Neural progenitor cell (in vitro differentiated cells): ENCODE results near the gene GID4. TPM values are rescaled to one million over a fixed set of nuclear protein-coding genes. Genes with fewer than 3 reads are reported as not detected.

ENCODE experiments used
- DNase-seq: peaks from one replicate; pipeline ENCODE4 v3.0.0-alpha.2; 2016; ENCODE audit warnings: low spot score
- H2AFZ ChIP-seq: fragments of 200-600 bp; sonication (generic); replicated peaks from 2 replicates; pipeline ENCODE4 v1.6.1; 2016; ENCODE audit warnings: antibody characterized with exemption
- H3F3A ChIP-seq: fragments of 200-600 bp; sonication (generic); 2 replicates; pipeline ENCODE4 v1.6.1; 2016; ENCODE audit warnings: antibody characterized with exemption, low read depth
- H3K27ac ChIP-seq: fragments of 200-600 bp; sonication (generic); 2 replicates; pipeline ENCODE4 v1.5.1; 2016; ENCODE audit warnings: mild to moderate bottlenecking
- H3K27me3 ChIP-seq: fragments of 200-600 bp; sonication (generic); 2 replicates; pipeline ENCODE4 v1.6.1; 2016; ENCODE audit warnings: mild to moderate bottlenecking, moderate library complexity
- H3K36me3 ChIP-seq: fragments of 200-600 bp; sonication (generic); 2 replicates; pipeline ENCODE4 v1.5.1; 2016
- H3K4me1 ChIP-seq: fragments of 200-600 bp; sonication (generic); 2 replicates; pipeline ENCODE4 v1.6.1; 2016; ENCODE audit warnings: mixed run types
- H3K4me2 ChIP-seq: fragments of 200-600 bp; sonication (generic); 2 replicates; pipeline ENCODE4 v1.6.1; 2016
- H3K4me3 ChIP-seq: fragments of 200-600 bp; sonication (generic); 2 replicates; pipeline ENCODE4 v1.5.1; 2016
- H3K79me2 ChIP-seq: fragments of 200-600 bp; sonication (generic); 2 replicates; pipeline ENCODE4 v1.6.1; 2016; ENCODE audit warnings: low read depth
- H3K9ac ChIP-seq: fragments of 200-600 bp; sonication (generic); 2 replicates; pipeline ENCODE4 v1.6.1; 2016
- H3K9me3 ChIP-seq: fragments of 200-600 bp; sonication (generic); 2 replicates; pipeline ENCODE4 v1.5.1; 2016; ENCODE audit warnings: low read depth
- H4K20me1 ChIP-seq: fragments of 200-600 bp; sonication (generic); 2 replicates; pipeline ENCODE4 v1.6.1; 2016; ENCODE audit warnings: low read depth
- H3K27ac Mint-ChIP-seq: 3 replicates; pipeline ENCODE4 v1.8.0; 2021; ENCODE audit warnings: mixed read lengths
- H3K27me3 Mint-ChIP-seq: 2 replicates; pipeline ENCODE4 v1.8.0; 2022; ENCODE audit warnings: low read depth, mild to moderate bottlenecking, inconsistent platforms, moderate library complexity, mixed read lengths; ENCODE audit not compliant: insufficient read depth
- H3K36me3 Mint-ChIP-seq: 3 replicates; pipeline ENCODE4 v1.8.0; 2021; ENCODE audit warnings: mixed read lengths
- H3K4me1 Mint-ChIP-seq: 3 replicates; pipeline ENCODE4 v1.8.0; 2021; ENCODE audit warnings: mixed read lengths
- H3K4me3 Mint-ChIP-seq: 3 replicates; pipeline ENCODE4 v1.8.0; 2021; ENCODE audit warnings: mild to moderate bottlenecking, moderate library complexity, mixed read lengths
- H3K9me3 Mint-ChIP-seq: 3 replicates; pipeline ENCODE4 v1.8.0; 2020; ENCODE audit warnings: mixed read lengths
- CTCF ChIP-seq: fragments of 200-600 bp; sonication (generic); IDR thresholded peaks from 2 replicates; pipeline ENCODE4 v1.5.1; 2017; ENCODE audit warnings: antibody characterized with exemption, mild to moderate bottlenecking
- EZH2 ChIP-seq: fragments of 200-600 bp; sonication (generic); IDR thresholded peaks from 2 replicates; pipeline ENCODE4 v1.6.1; 2017; ENCODE audit warnings: antibody characterized with exemption, mild to moderate bottlenecking, moderate library complexity
- EZH2phosphoT487 ChIP-seq: fragments of 200-600 bp; sonication (generic); IDR thresholded peaks from 2 replicates; pipeline ENCODE4 v1.6.1; 2017; ENCODE audit warnings: antibody characterized with exemption
- total RNA-seq: library from RNA; depleted of rRNA; stranded (reverse); fragments of >200 nt; gene quantifications from 2 replicates; pipeline ENCODE4 v1.2.3, GENCODE V29; 2015; ENCODE audit warnings: low replicate concordance

GID4 gene
- total RNA-seq, 1 donor from 2014 or later, result 10.6 TPM

GRCh38 chr17:18031955-18032354, 7.3 kb upstream of the GID4 start:
- Histone ChIP-seq H3K4me2 (no peak overlapping the region), H3K79me2 (no peaks in the 10 kb centered on the region), H3K4me1 (no peaks in the 10 kb centered on the region), H3K4me3 (no peak overlapping the region), H3K27me3 (no peaks in the 10 kb centered on the region), H3K27ac (no peak overlapping the region), H4K20me1 (no peaks in the 10 kb centered on the region), H3K36me3 (no peaks in the 10 kb centered on the region), H2AFZ (no peak overlapping the region), H3K9ac (no peak overlapping the region), H3F3A (no peaks in the 10 kb centered on the region), H3K9me3 (no peaks in the 10 kb centered on the region)
- peak overlapping the region; percentile 41 for H3K4me3 Mint-ChIP-seq
- H3K36me3 Mint-ChIP-seq, result no peaks in the 10 kb centered on the region
- H3K4me1 Mint-ChIP-seq, result peaks cover 14% of the 10 kb centered on the region
- no peak overlapping the region for H3K27ac Mint-ChIP-seq
- H3K9me3 Mint-ChIP-seq, result no peaks in the 10 kb centered on the region
- H3K27me3 Mint-ChIP-seq, result no peaks in the 10 kb centered on the region
- no peak for DNase-seq
- TF ChIP-seq EZH2phosphoT487 (no peak), CTCF (no peak), EZH2 (no peak)

GRCh38 chr17:18033442-18034099, 5.6 kb upstream of the GID4 start:
- Histone ChIP-seq H3K4me2 (no peak overlapping the region), H2AFZ (no peak overlapping the region), H3K27ac (no peak overlapping the region), H3F3A (no peaks in the 10 kb centered on the region), H3K4me3 (no peak overlapping the region), H3K9me3 (no peaks in the 10 kb centered on the region), H3K36me3 (no peaks in the 10 kb centered on the region), H4K20me1 (no peaks in the 10 kb centered on the region), H3K79me2 (peaks cover 9% of the 10 kb centered on the region), H3K27me3 (no peaks in the 10 kb centered on the region), H3K4me1 (no peaks in the 10 kb centered on the region), H3K9ac (no peak overlapping the region)
- Mint-ChIP-seq H3K27ac (no peak overlapping the region), H3K4me1 (peaks cover 24% of the 10 kb centered on the region), H3K9me3 (no peaks in the 10 kb centered on the region), H3K4me3 (no peak overlapping the region), H3K36me3 (no peaks in the 10 kb centered on the region), H3K27me3 (peaks cover 3% of the 10 kb centered on the region)
- DNase-seq, result peak; percentile 86
- TF ChIP-seq CTCF (peak; percentile 77), EZH2 (no peak)

- H3K27me3 Mint-ChIP-seq, result peaks cover 5% of the 10 kb centered on the region
- Histone ChIP-seq H3K9me3 (no peaks in the 10 kb centered on the region), H3K4me2 (no peak overlapping the region), H3K4me1 (peaks cover 7% of the 10 kb centered on the region), H3K79me2 (peaks cover 18% of the 10 kb centered on the region), H3F3A (peaks cover 6% of the 10 kb centered on the region), H4K20me1 (peaks cover 9% of the 10 kb centered on the region), H3K9ac (no peak overlapping the region), H2AFZ (no peak overlapping the region), H3K27ac (no peak overlapping the region), H3K27me3 (no peaks in the 10 kb centered on the region), H3K36me3 (no peaks in the 10 kb centered on the region), H3K4me3 (no peak overlapping the region)
- no peaks in the 10 kb centered on the region for H3K9me3 Mint-ChIP-seq
- H3K36me3 Mint-ChIP-seq, result no peaks in the 10 kb centered on the region
- no peak for DNase-seq
- TF ChIP-seq EZH2phosphoT487 (no peak), CTCF (no peak), EZH2 (no peak)
- peaks cover 26% of the 10 kb centered on the region for H3K4me1 Mint-ChIP-seq
- no peak overlapping the region for H3K27ac Mint-ChIP-seq
- H3K4me3 Mint-ChIP-seq, result no peak overlapping the region
Observed at GRCh38 chr17:18035704-18036103, 3.5 kb upstream of the GID4 start.
